HEK293 (cell line): Measurements from ENCODE around the gene CD1D.

Experiments used
- CTCF ChIA-PET: fragments of 350-600 bp; formaldehyde crosslinking; extraction: SDS; loops from one replicate; lab custom pipeline; 2021; ENCODE audit warnings: antibody characterized with exemption; lab: Yijun Ruan, JAX
- POLR2A ChIA-PET: fragments of 300-600 bp; formaldehyde crosslinking; extraction: SDS; loops from one replicate; lab custom pipeline; 2020; ENCODE audit warnings: antibody characterized with exemption, inconsistent platforms; lab: Yijun Ruan, JAX
- H3K27ac ChIP-seq: fragments of 200-500 bp; sonication (Bioruptor generic); 2 replicates; pipeline ENCODE4 v1.5.1; 2014; ENCODE audit warnings: low read depth, low read length, control low read depth, inconsistent platforms; ENCODE audit errors: extremely low read depth
- H3K36me3 ChIP-seq, 2 experiments: fragments of 200-500 bp in 1 of 2; sonication (Bioruptor generic) in 1 of 2; 1 replicate in 1 of 2; 2 replicates in 1 of 2; pipeline ENCODE4 v1.5.1; 2014 to 2017; ENCODE audit warnings: inconsistent platforms in 2 of 2, low read length in 2 of 2; ENCODE audit not compliant: control insufficient read depth in 2 of 2, insufficient read depth in 1 of 2
- H3K4me1 ChIP-seq: fragments of 200-500 bp; sonication (Bioruptor generic); 2 replicates; pipeline ENCODE4 v1.5.1; 2014; ENCODE audit warnings: mild to moderate bottlenecking, low read length, inconsistent platforms; ENCODE audit not compliant: control insufficient read depth, insufficient read depth
- H3K4me3 ChIP-seq: 2 replicates; pipeline ENCODE4 v1.5.1; 2011; ENCODE audit warnings: low read depth, mild to moderate bottlenecking, control low read depth, low read length, moderate library complexity
- H3K9me3 ChIP-seq: fragments of 200-500 bp; sonication (Bioruptor generic); 2 replicates; pipeline ENCODE4 v1.5.1; 2014; ENCODE audit warnings: low read depth, low read length, inconsistent platforms; ENCODE audit not compliant: control insufficient read depth, insufficient read depth
- BCL11A ChIP-seq: fragments of 450-650 bp; formaldehyde crosslinking; IDR thresholded peaks from 2 replicates; pipeline ENCODE4 v1.5.1; 2016; ENCODE audit warnings: low read depth, missing biosample characterization, missing genetic modification characterization
- BCL11B ChIP-seq: fragments of 450-650 bp; formaldehyde crosslinking; IDR thresholded peaks from 2 replicates; pipeline ENCODE4 v1.5.1; 2016; ENCODE audit warnings: low read depth, missing biosample characterization, missing genetic modification characterization
- BCL6B ChIP-seq: fragments of 450-650 bp; formaldehyde crosslinking; IDR thresholded peaks from 2 replicates; pipeline ENCODE4 v1.5.1; 2017; ENCODE audit warnings: missing biosample characterization, missing genetic modification characterization
- HIC1 ChIP-seq: fragments of 450-650 bp; formaldehyde crosslinking; IDR thresholded peaks from 2 replicates; pipeline ENCODE4 v1.5.1; 2016; ENCODE audit warnings: missing biosample characterization, missing genetic modification characterization
- HOXC10 ChIP-seq: sonication (generic); formaldehyde crosslinking; IDR thresholded peaks from 2 replicates; pipeline ENCODE4 v1.8.1; 2023; ENCODE audit warnings: mild to moderate bottlenecking, missing genetic modification reagents
- KLF1 ChIP-seq: fragments of 450-650 bp; formaldehyde crosslinking; IDR thresholded peaks from 2 replicates; pipeline ENCODE4 v1.5.1; 2016; ENCODE audit warnings: missing biosample characterization, missing genetic modification characterization
- KLF9 ChIP-seq: fragments of 450-650 bp; formaldehyde crosslinking; IDR thresholded peaks from 2 replicates; pipeline ENCODE4 v1.5.1; 2016; ENCODE audit warnings: missing biosample characterization, missing genetic modification characterization, low read depth
- PRDM6 ChIP-seq: fragments of 450-650 bp; formaldehyde crosslinking; IDR thresholded peaks from 2 replicates; pipeline ENCODE4 v1.5.1; 2017; ENCODE audit warnings: missing biosample characterization, missing genetic modification characterization
- REPIN1 ChIP-seq: fragments of 450-650 bp; formaldehyde crosslinking; IDR thresholded peaks from 2 replicates; pipeline ENCODE4 v1.5.1; 2017; ENCODE audit warnings: missing biosample characterization, missing genetic modification characterization, low read depth
- ZBTB44 ChIP-seq: fragments of 450-650 bp; IDR thresholded peaks from 2 replicates; pipeline ENCODE4 v1.5.1; 2018; ENCODE audit warnings: missing biosample characterization, mild to moderate bottlenecking, missing genetic modification characterization
- ZFHX2 ChIP-seq: fragments of 450-650 bp; formaldehyde crosslinking; conservative IDR thresholded peaks from 2 replicates; pipeline ENCODE4 v1.5.1; 2016; ENCODE audit warnings: missing biosample characterization, missing genetic modification characterization
- ZFP69B ChIP-seq: fragments of 450-650 bp; formaldehyde crosslinking; IDR thresholded peaks from 2 replicates; pipeline ENCODE4 v1.5.1; 2016; ENCODE audit warnings: missing biosample characterization, missing genetic modification characterization
- ZNF112 ChIP-seq: fragments of 450-650 bp; formaldehyde crosslinking; IDR thresholded peaks from 2 replicates; pipeline ENCODE4 v1.5.0; 2017; ENCODE audit warnings: missing biosample characterization, missing genetic modification characterization
- ZNF16 ChIP-seq: fragments of 450-650 bp; formaldehyde crosslinking; IDR thresholded peaks from 2 replicates; pipeline ENCODE4 v1.5.1; 2016; ENCODE audit warnings: low read depth, missing biosample characterization, missing genetic modification characterization
- ZNF169 ChIP-seq: fragments of 450-650 bp; formaldehyde crosslinking; IDR thresholded peaks from 2 replicates; pipeline ENCODE4 v1.5.1; 2016; ENCODE audit warnings: missing biosample characterization, missing genetic modification characterization
- ZNF211 ChIP-seq: fragments of 450-650 bp; formaldehyde crosslinking; IDR thresholded peaks from 2 replicates; pipeline ENCODE4 v1.5.1; 2016; ENCODE audit warnings: low read depth, missing biosample characterization, missing genetic modification characterization
- ZNF274 ChIP-seq, 2 experiments: fragments of 200-500 bp in 1 of 2; fragments of 450-650 bp in 1 of 2; sonication (Bioruptor generic) in 1 of 2; formaldehyde crosslinking in 1 of 2; IDR thresholded peaks; 2 replicates each; pipeline versions ENCODE4 v1.5.1 to v1.6.1; 2014 to 2016; ENCODE audit warnings: borderline replicate concordance in 1 of 2, inconsistent platforms in 1 of 2, low read length in 1 of 2, missing biosample characterization in 1 of 2, missing genetic modification characterization in 1 of 2
- ZNF311 ChIP-seq: fragments of 450-650 bp; formaldehyde crosslinking; IDR thresholded peaks from 2 replicates; pipeline ENCODE4 v1.5.1; 2017; ENCODE audit warnings: missing biosample characterization, missing genetic modification characterization, borderline replicate concordance
- ZNF529 ChIP-seq: fragments of 450-650 bp; formaldehyde crosslinking; IDR thresholded peaks from 2 replicates; pipeline ENCODE4 v1.5.1; 2017; ENCODE audit warnings: missing genetic modification characterization, missing biosample characterization; ENCODE audit not compliant: insufficient replicate concordance
- ZNF558 ChIP-seq: fragments of 450-650 bp; formaldehyde crosslinking; IDR thresholded peaks from 2 replicates; pipeline ENCODE4 v1.5.1; 2016; ENCODE audit warnings: missing biosample characterization, missing genetic modification characterization
- ZNF560 ChIP-seq: fragments of 450-650 bp; formaldehyde crosslinking; IDR thresholded peaks from 2 replicates; pipeline ENCODE4 v1.5.1; 2017; ENCODE audit warnings: missing biosample characterization, missing genetic modification characterization, borderline replicate concordance
- ZNF639 ChIP-seq: fragments of 450-650 bp; formaldehyde crosslinking; IDR thresholded peaks from 2 replicates; pipeline ENCODE4 v1.5.1; 2016; ENCODE audit warnings: missing biosample characterization, missing genetic modification characterization
- ZNF660 ChIP-seq: fragments of 450-650 bp; IDR thresholded peaks from 2 replicates; pipeline ENCODE4 v1.5.1; 2018; ENCODE audit warnings: missing biosample characterization, mild to moderate bottlenecking, missing genetic modification characterization
- ZNF670 ChIP-seq: fragments of 450-650 bp; formaldehyde crosslinking; IDR thresholded peaks from 2 replicates; pipeline ENCODE4 v1.5.1; 2016; ENCODE audit warnings: missing biosample characterization, missing genetic modification characterization, low read depth
- ZNF776 ChIP-seq: fragments of 450-650 bp; formaldehyde crosslinking; IDR thresholded peaks from 2 replicates; pipeline ENCODE4 v1.5.0; 2017; ENCODE audit warnings: missing biosample characterization, missing genetic modification characterization, borderline replicate concordance
- ZNF791 ChIP-seq: fragments of 450-650 bp; formaldehyde crosslinking; IDR thresholded peaks from 2 replicates; pipeline ENCODE4 v1.5.1; 2016; ENCODE audit warnings: missing biosample characterization, missing genetic modification characterization
- ZXDB ChIP-seq: fragments of 450-650 bp; formaldehyde crosslinking; IDR thresholded peaks from 2 replicates; pipeline ENCODE4 v1.5.1; 2016; ENCODE audit warnings: missing biosample characterization, missing genetic modification characterization

The CD1D gene

GRCh38 chr1:158153179-158153578 is 27.5 kb upstream of the CD1D start:
- no peaks in the 10 kb centered on the region for H3K9me3 ChIP-seq
- ChIA-PET POLR2A (no interaction called here), CTCF (no interaction called here)
- TF ChIP-seq ZBTB44 (tag by site-specific recombination) (no peak), ZNF670 (tag by site-specific recombination) (no peak), KLF9 (tag by site-specific recombination) (no peak), ZNF16 (tag by site-specific recombination) (no peak), ZNF211 (tag by site-specific recombination) (no peak), BCL11A (tag by site-specific recombination) (no peak), BCL6B (tag by site-specific recombination) (no peak), PRDM6 (tag by site-specific recombination) (no peak), ZNF558 (tag by site-specific recombination) (no peak), ZFP69B (tag by site-specific recombination) (no peak), ZNF660 (tag by site-specific recombination) (no peak)
- TF ChIP-seq, all 188 proteins: peak for 0
- Histone ChIP-seq H3K4me3 (no peak overlapping the region), H3K36me3 (no peaks in the 10 kb centered on the region), H3K27ac (no peak overlapping the region), H3K4me1 (no peaks in the 10 kb centered on the region)

- no peak for TF ChIP-seq ZNF791 (tag by site-specific recombination)
- TF ChIP-seq BCL11B (tag by site-specific recombination) = no peak
- no peak for TF ChIP-seq ZXDB (tag by site-specific recombination)
- no peak for TF ChIP-seq ZNF639
- no peak for TF ChIP-seq ZNF169 (tag by site-specific recombination)
- TF ChIP-seq ZNF112 (tag by site-specific recombination) = no peak
- TF ChIP-seq ZNF560 (tag by site-specific recombination) = no peak
- no peak for TF ChIP-seq HOXC10
- no peak for TF ChIP-seq ZFHX2
- no peak for TF ChIP-seq ZNF274 (IDR thresholded peaks at IDR 0.05; ENCODE audit: low read length)
- no peak for TF ChIP-seq ZNF274 (tag by site-specific recombination; IDR thresholded peaks at IDR 0.05; ENCODE audit: borderline replicate concordance)
- TF ChIP-seq REPIN1 (tag by site-specific recombination) = no peak
- no peak for TF ChIP-seq ZNF529 (tag by site-specific recombination)
- TF ChIP-seq ZNF311 (tag by site-specific recombination) = no peak
- no peak for TF ChIP-seq HIC1 (tag by site-specific recombination)
- no peak for TF ChIP-seq KLF1
- TF ChIP-seq ZNF776 = no peak
- no peak overlapping the region for H3K4me3 ChIP-seq
- H3K27ac ChIP-seq = no peak overlapping the region
- no peaks in the 10 kb centered on the region for H3K4me1 ChIP-seq
- H3K9me3 ChIP-seq = no peaks in the 10 kb centered on the region
- ChIA-PET POLR2A (no interaction called here), CTCF (interaction anchor here (0.6 to 1.1 kb wide), 2 partner anchors 50 to 191 kb away, joined by 3 to 4 read pairs; no protein-coding TSS in a partner anchor)
- H3K36me3 ChIP-seq = no peaks in the 10 kb centered on the region
These were observed 26.8 kb upstream of the CD1D start for GRCh38 chr1:158153746-158154444.
